Brain microvascular endothelial cell (primary cell): ENCODE results near the gene GPR146.

Source experiments
- DNase-seq: peaks from one replicate; pipeline ENCODE4 v3.0.0-alpha.2; 2020
- H3K27ac ChIP-seq: fragments of 250-450 bp; sonication (Bioruptor Pico); 2 replicates; pipeline ENCODE4 v1.5.1; 2020; ENCODE audit warnings: mild to moderate bottlenecking, moderate library complexity
- H3K27me3 ChIP-seq: fragments of 250-450 bp; sonication (Bioruptor Pico); replicated peaks from 2 replicates; pipeline ENCODE4 v1.5.1; 2020; ENCODE audit warnings: mild to moderate bottlenecking
- H3K36me3 ChIP-seq: fragments of 250-450 bp; sonication (Bioruptor Pico); replicated peaks from 2 replicates; pipeline ENCODE4 v1.5.1; 2020; ENCODE audit warnings: mild to moderate bottlenecking
- H3K4me3 ChIP-seq: 2 replicates; pipeline ENCODE4 v1.5.1; 2011; ENCODE audit warnings: low read depth, mild to moderate bottlenecking, control low read depth, low read length, moderate library complexity
- CTCF ChIP-seq: IDR thresholded peaks from 2 replicates; pipeline ENCODE4 v1.5.1; 2011; ENCODE audit warnings: low read depth, mild to moderate bottlenecking, moderate library complexity, low read length, control low read depth, inconsistent platforms; ENCODE audit errors: missing control alignments
- in situ Hi-C: cut with HindIII; loops from 2 replicates; pipeline ENCODE4 v1.10.0; 2017; ENCODE audit warnings: low sequenced_read_pairs, low pct_ligation_motif_present

GPR146 gene

GRCh38 chr7:1103009-1103788 is 58.9 kb downstream of the GPR146 start:
- TF ChIP-seq CTCF, result no peak
- in situ Hi-C loops, result no loop called here

GRCh38 chr7:1103789-1104515 is 59.6 kb downstream of the GPR146 start:
- Histone ChIP-seq H3K36me3 (no peaks in the 10 kb centered on the region), H3K4me3 (no peak overlapping the region), H3K27ac (no peak overlapping the region), H3K27me3 (no peaks in the 10 kb centered on the region)
- no peak for TF ChIP-seq CTCF
- no peak for DNase-seq
- in situ Hi-C loops, result no loop called here

More at GRCh38 chr7:1103009-1103788, 58.9 kb downstream of the GPR146 start:
- H3K27ac ChIP-seq, result no peak overlapping the region
- H3K27me3 ChIP-seq, result no peaks in the 10 kb centered on the region
- H3K36me3 ChIP-seq, result no peaks in the 10 kb centered on the region
- no peak overlapping the region for H3K4me3 ChIP-seq
- DNase-seq, result no peak

GRCh38 chr7:1104516-1105179 is 60.3 kb downstream of the GPR146 start:
- in situ Hi-C loops, result no loop called here
- no peak overlapping the region for H3K27ac ChIP-seq
- no peaks in the 10 kb centered on the region for H3K36me3 ChIP-seq
- DNase-seq, result no peak
- H3K27me3 ChIP-seq, result no peaks in the 10 kb centered on the region
- no peak for TF ChIP-seq CTCF
- no peak overlapping the region for H3K4me3 ChIP-seq

- in situ Hi-C loops, result no loop called here
- no peak for DNase-seq
- no peak overlapping the region for H3K27ac ChIP-seq
- no peaks in the 10 kb centered on the region for H3K27me3 ChIP-seq
- H3K4me3 ChIP-seq, result no peak overlapping the region
- TF ChIP-seq CTCF, result no peak
- H3K36me3 ChIP-seq, result no peaks in the 10 kb centered on the region
Observed at GRCh38 chr7:1105189-1105588, 60.8 kb downstream of the GPR146 start.

GRCh38 chr7:1106063-1106792 is 61.9 kb downstream of the GPR146 start:
- in situ Hi-C loops, result no loop called here
- no peak for DNase-seq
- TF ChIP-seq CTCF, result no peak
- Histone ChIP-seq H3K27ac (no peak overlapping the region), H3K36me3 (no peaks in the 10 kb centered on the region), H3K4me3 (no peak overlapping the region), H3K27me3 (no peaks in the 10 kb centered on the region)
